Effector CD8-positive, alpha-beta T cell (primary cell): ENCODE data around the gene SNUPN.
"Not testable (repeated sequence)": the region's sequence is repeated elsewhere in the genome, so short reads cannot be mapped to it uniquely, and the experiment has no call there.

Experiments
- DNase-seq: peaks from one replicate; lab custom pipeline; 2025; lab: John Stamatoyannopoulos, UW

SNUPN gene

DNA sequence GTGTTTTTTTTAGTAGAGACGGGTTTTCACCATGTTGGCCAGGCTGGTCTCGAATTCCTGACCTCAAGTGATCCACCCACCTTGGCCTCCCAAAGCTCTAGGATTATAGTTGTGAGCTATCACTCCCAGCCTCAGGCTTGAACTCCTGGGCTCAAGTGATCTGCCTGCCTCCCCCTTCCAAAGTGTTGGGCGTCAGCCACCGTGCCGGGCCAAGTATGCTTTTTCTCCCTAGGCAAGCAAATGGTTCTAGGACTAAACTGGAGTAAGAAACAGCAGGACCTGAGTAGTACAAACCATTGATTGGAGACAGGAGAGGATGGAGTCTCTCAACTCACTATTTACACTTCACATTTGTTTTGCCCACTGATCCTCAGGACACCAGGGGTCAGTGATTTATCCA, 41.8 kb downstream of the SNUPN start:
- no peak for DNase-seq

- DNase-seq: not testable (repeated sequence)
Observed at GRCh38 chr15:75582943-75583342, 42.6 kb downstream of the SNUPN start.

- DNase-seq: peak; percentile 49
Observed at GRCh38 chr15:75578948-75579920, 46.3 kb downstream of the SNUPN start, which contains the start of gene PTPN9. Gene PTPN9, minus strand, starts transcription at chr15:75579315. Its CDS starts 539 bp downstream, at chr15:75578776.

GRCh38 chr15:75578173-75578947, 47.2 kb downstream of the SNUPN start:
- no peak for DNase-seq

DNA sequence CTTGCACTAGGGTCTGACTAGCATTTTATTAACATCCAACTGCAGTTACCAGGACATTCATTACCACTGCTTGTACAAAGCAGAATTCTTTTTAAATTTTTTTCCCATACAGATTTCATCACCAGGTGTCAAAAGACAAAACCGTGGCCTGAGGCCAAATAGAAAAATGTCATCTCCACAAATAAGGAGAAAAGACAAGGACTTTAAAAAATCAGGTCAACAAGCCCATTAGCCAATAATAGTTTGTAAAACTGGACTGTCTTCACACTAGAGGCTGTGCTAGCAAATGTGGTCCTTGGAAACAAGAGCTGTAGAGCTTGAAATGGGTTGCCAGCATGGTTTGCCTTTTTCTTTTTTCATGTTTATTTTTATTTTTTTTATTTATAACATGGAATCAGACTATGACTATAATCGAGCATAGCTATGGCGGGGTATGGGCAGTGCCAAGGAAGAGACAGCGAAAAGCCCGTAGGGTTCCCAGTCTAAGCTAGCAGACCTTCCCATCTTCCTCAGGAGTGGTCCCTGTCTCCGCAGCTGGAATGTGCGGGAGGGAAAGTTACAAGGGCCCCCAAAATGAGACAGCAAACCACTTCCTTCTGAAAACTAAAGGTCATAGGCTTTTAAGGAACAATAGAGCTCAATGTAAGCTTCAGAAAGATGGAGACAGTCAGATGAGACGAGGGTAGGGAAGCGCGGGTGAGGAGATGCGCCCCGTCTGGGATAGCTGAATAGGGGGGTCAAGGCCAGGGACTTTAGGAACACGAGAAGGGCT, 47.9 kb downstream of the SNUPN start:
- DNase-seq: no peak

DNA sequence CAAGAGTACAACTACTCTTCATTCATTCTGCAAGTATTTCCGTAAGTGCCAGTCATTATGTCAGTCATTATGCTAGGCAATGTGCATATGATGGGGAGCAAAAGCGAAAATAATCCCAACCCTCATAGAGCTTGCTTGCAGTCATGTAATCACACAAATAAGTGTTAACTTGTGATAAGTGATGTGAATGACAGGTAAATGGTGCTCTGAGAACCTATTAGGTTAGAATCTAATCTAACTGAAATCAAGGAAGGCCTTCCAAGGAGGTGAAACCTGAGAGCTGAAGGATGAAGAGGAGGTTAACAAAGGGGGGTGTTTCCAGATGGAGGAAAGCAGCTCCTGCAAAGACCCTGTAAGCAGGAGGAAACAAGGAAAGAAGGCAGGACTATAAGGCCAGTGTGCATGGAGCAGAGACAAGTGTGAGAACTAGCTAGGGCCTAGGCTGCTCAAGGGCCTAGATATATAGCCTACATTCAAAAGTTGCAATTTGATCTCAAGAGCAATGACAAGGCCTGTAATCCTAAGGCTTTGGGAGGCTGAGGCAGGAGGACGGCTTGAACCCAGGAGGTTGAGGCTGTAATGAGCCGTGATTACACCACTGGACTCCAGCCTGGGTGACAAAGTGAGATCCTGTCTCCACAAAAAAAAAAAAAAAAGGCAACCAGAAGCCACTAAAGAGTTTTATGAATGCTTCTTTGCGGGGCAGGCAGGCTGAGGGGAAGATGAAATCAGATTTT, 51.7 kb downstream of the SNUPN start:
- DNase-seq: no peak

DNA sequence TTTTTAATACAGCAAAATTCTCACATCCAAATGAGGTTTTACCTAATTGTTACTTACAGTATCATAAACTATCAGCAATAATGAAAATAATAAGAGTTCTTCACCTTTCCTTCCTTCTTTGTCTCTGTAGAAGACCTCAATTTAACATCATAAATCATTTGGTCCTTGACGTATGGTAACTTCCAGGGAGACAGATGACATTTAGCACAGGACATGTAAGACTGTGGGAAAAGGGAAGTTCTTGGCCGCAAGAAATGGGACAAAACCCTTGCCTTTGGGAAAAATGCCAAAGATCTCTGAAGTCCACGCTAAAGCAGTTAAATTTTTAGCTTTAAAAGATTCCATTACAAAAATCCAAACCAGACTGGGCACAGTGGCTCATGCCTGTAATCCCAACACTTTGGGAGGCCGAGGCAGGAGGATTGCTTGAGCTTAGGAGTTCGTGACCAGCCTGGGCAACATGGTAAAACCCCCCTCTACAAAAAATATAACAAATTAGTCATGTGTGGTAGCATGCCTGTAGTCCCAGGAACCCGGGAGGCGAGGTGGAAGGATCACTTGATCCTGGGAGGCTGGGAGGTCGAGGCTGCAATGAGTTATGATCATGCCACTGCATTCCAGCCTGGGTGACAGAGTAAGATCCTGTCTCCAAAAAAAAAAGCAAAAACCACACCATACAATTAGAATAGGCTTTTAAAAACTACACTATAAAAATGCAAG, 55.2 kb downstream of the SNUPN start:
- DNase-seq: no peak

DNA sequence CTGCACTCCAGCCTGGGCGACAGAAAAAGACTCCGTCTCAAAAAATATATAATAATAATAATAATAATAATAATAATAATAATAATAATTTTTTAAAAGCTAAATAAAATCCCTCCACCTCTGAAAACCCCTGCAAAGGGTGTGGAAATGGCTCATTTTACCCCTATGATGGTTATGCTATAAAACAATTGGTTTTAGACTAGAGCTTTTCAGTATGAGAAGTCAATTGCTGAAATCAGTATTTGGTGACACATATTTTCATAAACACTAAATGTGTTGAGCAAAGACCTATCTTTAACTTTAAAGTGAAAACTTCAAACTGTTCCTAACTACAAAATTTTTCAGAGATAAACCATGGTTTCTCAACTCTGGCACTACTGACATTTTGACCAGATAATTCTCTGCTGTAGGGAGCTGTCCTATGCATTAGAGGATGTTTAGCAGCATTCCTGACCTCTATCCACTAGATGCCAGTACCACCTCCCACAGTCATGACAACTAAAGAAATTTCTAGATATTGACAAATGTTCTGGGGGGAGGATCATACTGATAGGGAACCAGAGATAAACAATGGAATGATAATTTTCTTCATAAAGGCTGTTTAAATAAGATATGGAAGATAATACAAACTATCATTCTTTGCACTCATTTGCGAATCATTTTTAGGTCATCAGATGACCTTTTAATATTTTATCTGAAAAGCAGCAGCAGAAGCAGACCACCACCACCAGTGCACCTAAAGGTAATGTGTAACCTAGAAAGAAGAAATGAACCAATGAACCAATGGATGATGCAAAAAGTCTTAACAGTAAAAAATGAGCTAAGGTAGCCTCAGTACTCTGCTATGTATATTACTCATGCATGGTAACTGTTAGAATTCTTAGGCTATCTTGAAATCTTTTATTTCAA, 60.2 kb downstream of the SNUPN start:
- no peak for DNase-seq

GRCh38 chr15:75561888-75562287, 63.6 kb downstream of the SNUPN start:
- DNase-seq: no peak

GRCh38 chr15:75559360-75559759, 66.2 kb downstream of the SNUPN start:
- not testable (repeated sequence) for DNase-seq

DNA sequence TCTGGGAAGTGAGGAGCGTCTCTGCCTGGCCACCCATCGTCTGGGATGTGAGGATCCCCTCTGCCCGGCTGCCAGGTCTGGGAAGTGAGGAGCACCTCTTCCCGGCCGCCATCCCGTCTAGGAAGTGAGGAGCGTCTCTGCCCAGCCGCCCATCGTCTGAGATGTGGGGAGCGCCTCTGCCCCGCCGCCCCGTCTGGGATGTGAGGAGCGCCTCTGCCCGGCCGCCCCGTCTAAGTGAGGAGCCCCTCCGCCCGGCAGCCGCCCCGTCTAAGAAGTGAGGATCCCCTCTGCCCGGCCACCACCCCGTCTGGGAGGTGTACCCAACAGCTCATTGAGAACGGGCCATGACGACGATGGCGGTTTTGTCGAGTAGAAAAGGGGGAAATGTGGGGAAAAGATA, 66.6 kb downstream of the SNUPN start:
- not testable (repeated sequence) for DNase-seq

GRCh38 chr15:75554717-75555116, 70.8 kb downstream of the SNUPN start:
- DNase-seq: no peak

- DNase-seq: no peak
Observed at GRCh38 chr15:75553659-75554058, 71.9 kb downstream of the SNUPN start.

GRCh38 chr15:75551091-75551490, 74.4 kb downstream of the SNUPN start:
- DNase-seq: no peak
